Stimulated activated CD4-positive, alpha-beta T cell treated with anti-CD3 and anti-CD28 coated beads, Interleukin-2, amount 100 ng/mL, for 48 hours (primary cell): Measurements from ENCODE around the gene KIF21A.

Experiments
- DNase-seq, 2 donors: peaks; one replicate each; pipeline ENCODE4 v3.0.0-alpha.2; 2020

Gene KIF21A

DNA sequence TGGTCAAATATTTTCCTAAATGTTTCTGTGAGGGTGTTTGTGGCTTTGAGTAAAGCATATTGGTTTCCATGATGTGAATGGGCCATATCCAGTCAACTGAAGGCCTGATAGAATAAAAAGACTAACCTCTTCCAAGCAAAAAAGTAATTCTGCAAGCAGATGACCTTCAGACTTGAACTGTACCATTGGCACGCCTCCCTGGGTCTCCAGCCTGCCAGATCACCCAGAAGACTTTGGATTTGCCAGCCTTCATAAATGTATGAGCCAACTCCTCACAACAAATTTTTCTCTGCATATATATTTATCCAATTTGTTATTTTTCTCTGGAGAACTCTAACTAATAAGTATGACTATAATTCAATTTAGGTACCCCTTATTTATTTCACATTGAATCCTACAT lies 190.3 kb downstream of the KIF21A start:
- no peak for DNase-seq
